Liver (tissue), 2 donors: ENCODE measurements around the gene KCNMB2.

ENCODE experiments used
- RAD21 ChIP-seq, 2 donors: IDR thresholded peaks; 2 replicates each; pipeline ENCODE4 v1.6.1; 2016; ENCODE audit warnings: antibody characterized with exemption in 2 of 2, mild to moderate bottlenecking in 2 of 2
- TAF1 ChIP-seq: conservative IDR thresholded peaks from 2 replicates; pipeline ENCODE4 v1.6.1; 2016; ENCODE audit warnings: antibody characterized with exemption, mild to moderate bottlenecking
- YY1 ChIP-seq: IDR thresholded peaks from 2 replicates; pipeline ENCODE4 v1.6.1; 2016; ENCODE audit warnings: antibody characterized with exemption, mild to moderate bottlenecking
- donor health status: healthy.

DNA sequence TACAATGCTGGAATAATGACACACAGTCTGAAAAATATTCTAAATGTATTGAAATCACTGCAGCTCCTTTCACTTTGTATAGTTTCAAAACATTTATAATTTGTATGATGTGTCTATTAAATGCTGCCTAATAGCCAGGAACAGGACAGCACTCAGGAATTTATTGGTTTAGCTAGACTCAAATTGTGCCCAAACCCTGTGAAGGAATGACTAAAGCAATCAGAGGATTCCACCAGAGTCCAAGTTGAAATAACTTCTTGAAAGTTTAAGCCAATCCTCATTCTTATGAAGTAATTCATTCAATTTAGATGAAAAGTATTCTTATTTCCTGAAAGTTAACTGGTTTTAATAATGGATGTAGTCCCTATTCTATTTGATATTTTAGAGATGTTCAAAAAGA lies 268.4 kb downstream of the KCNMB2 start:
- TF ChIP-seq RAD21 (IDR thresholded peaks at IDR 0.05) (no peak), TAF1 (no peak), YY1 (no peak)
